Vagina (tissue), 2 donors: ENCODE data around the gene MINDY3. TPM values are rescaled to one million over a fixed set of nuclear protein-coding genes. Genes with fewer than 3 reads are reported as not detected.
"Not testable (repeated sequence)": the region's sequence is repeated elsewhere in the genome, so short reads cannot be mapped to it uniquely, and the experiment has no call there.

Source experiments
- DNase-seq, 2 donors: peaks; one replicate each; pipeline ENCODE4 v3.0.0-alpha.2; 2017; ENCODE audit errors: extremely low spot score in 2 of 2
- H3K27ac ChIP-seq: fragments of 200-600 bp; sonication (generic); one replicate; pipeline ENCODE4 v1.5.1; 2019
- H3K27me3 ChIP-seq: fragments of 200-600 bp; sonication (generic); one replicate; pipeline ENCODE4 v1.5.1; 2019
- H3K36me3 ChIP-seq, 2 donors: fragments of 200-600 bp; sonication (generic); one replicate each; pipeline ENCODE4 v1.5.1; 2017 to 2019
- H3K4me1 ChIP-seq: fragments of 200-600 bp; sonication (generic); one replicate; pipeline ENCODE4 v1.5.1; 2019
- H3K4me3 ChIP-seq, 2 donors: fragments of 200-600 bp; sonication (generic); 1 replicate in 1 of 2; 2 replicates in 1 of 2; pipeline ENCODE4 v1.5.1; 2016 to 2019
- H3K9me3 ChIP-seq: fragments of 200-600 bp; sonication (generic); one replicate; pipeline ENCODE4 v1.5.1; 2019
- POLR2A ChIP-seq, 2 donors: fragments of 450-650 bp; IDR thresholded peaks; one replicate each; pipeline ENCODE4 v1.6.1; 2017; ENCODE audit warnings: antibody characterized with exemption in 2 of 2, mild to moderate bottlenecking in 2 of 2, moderate library complexity in 2 of 2
- POLR2AphosphoS5 ChIP-seq, 2 donors: sonication (generic); formaldehyde crosslinking; IDR thresholded peaks; one replicate each; pipeline ENCODE4 v1.9.0; 2017; ENCODE audit warnings: antibody characterized with exemption in 2 of 2, mild to moderate bottlenecking in 2 of 2, low read depth in 1 of 2; ENCODE audit not compliant: insufficient read depth in 1 of 2
- intact Hi-C: fragments of 100-400 bp; cut with DNase I; formaldehyde crosslinking; loops from one replicate; pipeline ENCODE4 v1.15.1; 2023
- total RNA-seq: library from RNA; depleted of rRNA; stranded (reverse); fragments of >200 nt; gene quantifications from one replicate; pipeline ENCODE4 v1.2.3, GENCODE V29; 2016
- TF ChIP-seq, protein P1 (sequence below), 3 experiments: fragments of 450-650 bp in 2 of 3; fragments of 200-600 bp in 1 of 3; sonication (generic) in 1 of 3; IDR thresholded peaks; one replicate each; pipeline ENCODE4 v1.5.1; 2017 to 2019; ENCODE audit warnings: antibody characterized with exemption in 3 of 3, mild to moderate bottlenecking in 2 of 3, moderate library complexity in 2 of 3

Gene MINDY3
- total RNA-seq, 1 donor from 2014 or later, result 25.0 TPM

- no peak for DNase-seq
- Histone ChIP-seq H3K27ac (peak overlapping the region; percentile 14), H3K9me3 (no peaks in the 10 kb centered on the region), H3K36me3 (no peaks in the 10 kb centered on the region), H3K4me1 (peaks cover 47% of the 10 kb centered on the region), H3K27me3 (no peaks in the 10 kb centered on the region), H3K4me3 (no peak overlapping the region)
- TF ChIP-seq, protein P1, sequence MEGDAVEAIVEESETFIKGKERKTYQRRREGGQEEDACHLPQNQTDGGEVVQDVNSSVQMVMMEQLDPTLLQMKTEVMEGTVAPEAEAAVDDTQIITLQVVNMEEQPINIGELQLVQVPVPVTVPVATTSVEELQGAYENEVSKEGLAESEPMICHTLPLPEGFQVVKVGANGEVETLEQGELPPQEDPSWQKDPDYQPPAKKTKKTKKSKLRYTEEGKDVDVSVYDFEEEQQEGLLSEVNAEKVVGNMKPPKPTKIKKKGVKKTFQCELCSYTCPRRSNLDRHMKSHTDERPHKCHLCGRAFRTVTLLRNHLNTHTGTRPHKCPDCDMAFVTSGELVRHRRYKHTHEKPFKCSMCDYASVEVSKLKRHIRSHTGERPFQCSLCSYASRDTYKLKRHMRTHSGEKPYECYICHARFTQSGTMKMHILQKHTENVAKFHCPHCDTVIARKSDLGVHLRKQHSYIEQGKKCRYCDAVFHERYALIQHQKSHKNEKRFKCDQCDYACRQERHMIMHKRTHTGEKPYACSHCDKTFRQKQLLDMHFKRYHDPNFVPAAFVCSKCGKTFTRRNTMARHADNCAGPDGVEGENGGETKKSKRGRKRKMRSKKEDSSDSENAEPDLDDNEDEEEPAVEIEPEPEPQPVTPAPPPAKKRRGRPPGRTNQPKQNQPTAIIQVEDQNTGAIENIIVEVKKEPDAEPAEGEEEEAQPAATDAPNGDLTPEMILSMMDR (IDR thresholded peaks at IDR 0.05), result no peak
- no peak for TF ChIP-seq POLR2AphosphoS5 (IDR thresholded peaks at IDR 0.05; ENCODE audit: insufficient read depth in 1 of 2, low read depth in 1 of 2)
- intact Hi-C loops, result no loop called here
Measured at GRCh38 chr10:15857107-15857575, 3.2 kb downstream of the MINDY3 start.

DNA sequence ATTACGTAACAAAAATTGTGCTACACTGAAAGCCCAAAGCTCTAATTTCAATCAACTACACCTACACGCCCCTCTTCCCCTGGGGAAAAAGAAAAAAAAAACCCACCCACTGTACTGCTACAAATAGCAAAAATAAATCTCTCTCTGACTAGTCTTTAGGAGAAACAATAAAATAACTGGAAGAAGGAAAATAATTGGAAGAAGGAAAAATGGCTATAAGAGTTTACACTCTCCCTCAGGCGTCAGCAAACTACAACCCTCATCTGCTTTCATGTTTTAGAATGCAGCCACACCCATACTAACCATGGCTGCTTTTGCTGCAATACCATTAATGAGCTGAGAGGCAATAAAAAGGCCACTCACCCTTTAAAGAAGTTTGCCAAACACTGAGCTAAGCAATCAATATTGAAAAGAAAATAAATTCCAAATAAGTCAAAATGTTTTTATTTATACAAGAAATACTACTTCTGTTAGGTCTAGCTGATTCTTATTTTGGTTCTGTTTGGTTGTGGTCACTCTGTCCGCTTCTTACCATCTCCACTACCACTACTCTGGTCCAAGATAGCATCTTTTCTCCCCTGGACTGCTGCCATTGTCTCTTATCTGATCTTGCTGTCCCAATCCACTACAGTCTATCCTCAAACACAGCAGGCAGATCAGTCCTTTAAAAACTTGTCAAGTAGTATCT lies 3.8 kb downstream of the MINDY3 start:
- no peak for DNase-seq
- peaks cover 53% of the 10 kb centered on the region for H3K4me1 ChIP-seq
- peak overlapping the region; percentile 14 for H3K27ac ChIP-seq
- TF ChIP-seq, protein P1 (IDR thresholded peaks at IDR 0.05), result peak in 1 of 3 experiments; percentile 10
- no peak for TF ChIP-seq POLR2A (IDR thresholded peaks at IDR 0.05)
- no peaks in the 10 kb centered on the region for H3K27me3 ChIP-seq
- H3K36me3 ChIP-seq, result no peaks in the 10 kb centered on the region
- H3K4me3 ChIP-seq, result no peak overlapping the region
- no peaks in the 10 kb centered on the region for H3K9me3 ChIP-seq
- intact Hi-C loops, result no loop called here

DNA sequence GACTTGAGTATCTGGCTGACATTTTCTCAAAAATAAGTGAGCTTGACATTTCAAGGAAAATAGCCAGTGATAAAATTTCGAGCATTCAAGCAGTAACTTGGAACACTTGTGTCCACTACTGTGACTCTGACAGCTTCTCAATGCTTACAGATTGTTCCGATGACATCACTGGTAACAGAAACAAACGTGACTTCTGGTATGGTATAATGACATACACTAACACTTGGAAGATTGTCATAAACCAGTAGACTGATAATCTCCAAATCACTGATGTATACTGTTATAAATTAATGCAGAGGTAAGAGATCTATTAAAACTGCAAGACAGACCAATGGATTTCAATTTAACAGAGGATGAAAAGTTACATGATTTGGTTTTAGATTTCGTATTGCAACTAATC lies 6.5 kb downstream of the MINDY3 start:
- DNase-seq, result no peak
- H3K27me3 ChIP-seq, result no peaks in the 10 kb centered on the region
- no peaks in the 10 kb centered on the region for H3K36me3 ChIP-seq
- H3K4me3 ChIP-seq, result no peak overlapping the region
- peaks cover 6% of the 10 kb centered on the region for H3K9me3 ChIP-seq
- peaks cover 40% of the 10 kb centered on the region for H3K4me1 ChIP-seq
- intact Hi-C loops, result no loop called here
- TF ChIP-seq, protein P1 (IDR thresholded peaks at IDR 0.05), result no peak
- no peak for TF ChIP-seq POLR2AphosphoS5 (IDR thresholded peaks at IDR 0.05; ENCODE audit: insufficient read depth in 1 of 2, low read depth in 1 of 2)
- no peak for TF ChIP-seq POLR2A (IDR thresholded peaks at IDR 0.05)
- no peak overlapping the region for H3K27ac ChIP-seq

- Histone ChIP-seq H3K27me3 (no peaks in the 10 kb centered on the region), H3K4me3 (no peak overlapping the region), H3K36me3 (peaks cover 0 to 6% of the 10 kb centered on the region in 2 donors), H3K4me1 (peaks cover 25% of the 10 kb centered on the region), H3K9me3 (peaks cover 6% of the 10 kb centered on the region), H3K27ac (no peak overlapping the region)
- intact Hi-C loops, result no loop called here
- no peak for TF ChIP-seq POLR2AphosphoS5 (IDR thresholded peaks at IDR 0.05; ENCODE audit: insufficient read depth in 1 of 2, low read depth in 1 of 2)
- TF ChIP-seq POLR2A (IDR thresholded peaks at IDR 0.05), result no peak
- TF ChIP-seq, protein P1 (IDR thresholded peaks at IDR 0.05), result no peak
- DNase-seq, result no peak
Measured at GRCh38 chr10:15852111-15852557, 8.2 kb downstream of the MINDY3 start.

GRCh38 chr10:15850337-15850978 lies 9.8 kb downstream of the MINDY3 start:
- H3K4me3 ChIP-seq, H3K9me3 ChIP-seq, H3K27ac ChIP-seq, H3K27me3 ChIP-seq, H3K36me3 ChIP-seq, intact Hi-C loops, DNase-seq: not testable (repeated sequence)
- peaks cover 14% of the 10 kb centered on the region for H3K4me1 ChIP-seq
